Right lobe of liver (tissue), 4 donors: Measurements from ENCODE around the gene STRADA.

Experiments
- CTCF ChIP-seq, 4 donors: fragments of 200-600 bp in 3 of 4; fragments of 450-650 bp in 1 of 4; IDR thresholded peaks; one replicate each; pipeline versions ENCODE4 v1.5.1 to v1.8.0; 2016 to 2022; ENCODE audit warnings: antibody characterized with exemption in 4 of 4, mild to moderate bottlenecking in 2 of 4
- POLR2A ChIP-seq: fragments of 450-650 bp; IDR thresholded peaks from one replicate; pipeline ENCODE4 v1.6.1; 2017; ENCODE audit warnings: antibody characterized with exemption, mild to moderate bottlenecking
- donor health status: DM: no; HTN: no; CAD: no.
- donor health status: DM: no; HTN: no; CAD: no.
- donor health status: DM: no; HTN: yes; CAD: no.

GRCh38 chr17:63762161-63763078, 20.8 kb upstream of the STRADA start:
- TF ChIP-seq CTCF (IDR thresholded peaks at IDR 0.05) (no peak), POLR2A (no peak)
